Hippocampal formation (tissue), 2 donors: Measurements from ENCODE around the gene SYCN.

Experiments used
- DNase-seq, 2 donors: peaks; one replicate each; lab custom pipeline; 2025; lab: John Stamatoyannopoulos, UW

Gene SYCN

DNA sequence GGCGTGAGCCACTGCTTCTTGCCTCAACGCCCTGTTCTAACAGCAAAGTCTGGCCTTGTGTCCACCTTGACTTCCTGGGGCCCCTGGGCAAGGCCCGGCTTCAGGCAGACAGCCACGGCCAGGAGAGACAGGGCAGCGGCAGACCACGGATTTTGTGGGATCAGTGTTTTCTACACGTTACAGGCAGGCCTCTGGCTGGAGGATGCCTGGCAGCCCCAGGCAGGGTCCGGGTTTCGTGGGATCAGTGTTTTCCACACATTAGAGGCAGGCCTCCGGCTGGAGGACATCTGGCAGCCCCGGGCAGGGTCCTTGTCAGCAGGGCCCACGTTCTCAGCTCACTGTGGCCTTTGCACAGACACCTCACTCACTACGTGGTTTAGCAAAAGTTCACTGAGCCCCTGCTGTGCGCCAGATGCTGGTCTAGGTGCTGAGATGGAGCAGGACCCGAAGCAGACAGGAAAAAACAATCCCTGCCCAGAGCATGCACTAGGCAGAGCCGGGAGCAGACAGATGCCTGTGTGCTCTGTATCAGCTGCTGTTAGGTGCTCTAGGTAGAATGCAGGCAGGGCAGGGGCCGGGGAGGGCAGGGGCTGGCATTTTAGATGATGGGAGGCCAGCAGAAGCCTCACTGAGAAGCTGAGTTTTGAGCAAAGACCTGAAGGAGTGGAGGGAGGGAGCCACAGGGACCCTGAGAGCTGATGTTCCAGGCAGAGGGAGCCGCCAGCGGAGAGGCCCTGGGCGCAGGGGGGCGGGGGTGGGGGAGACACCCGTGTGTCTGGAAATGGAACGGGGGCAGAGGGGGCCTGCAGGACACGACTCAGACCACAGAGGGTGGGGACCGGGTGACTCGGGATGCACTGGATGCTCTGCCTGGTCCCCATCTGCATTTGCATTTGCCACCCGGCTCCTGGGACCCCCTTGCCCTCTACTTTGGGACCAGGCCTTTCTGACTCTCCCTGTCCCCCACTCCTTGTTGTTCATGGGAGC, 32.3 kb downstream of the SYCN start:
- no peak for DNase-seq

DNA sequence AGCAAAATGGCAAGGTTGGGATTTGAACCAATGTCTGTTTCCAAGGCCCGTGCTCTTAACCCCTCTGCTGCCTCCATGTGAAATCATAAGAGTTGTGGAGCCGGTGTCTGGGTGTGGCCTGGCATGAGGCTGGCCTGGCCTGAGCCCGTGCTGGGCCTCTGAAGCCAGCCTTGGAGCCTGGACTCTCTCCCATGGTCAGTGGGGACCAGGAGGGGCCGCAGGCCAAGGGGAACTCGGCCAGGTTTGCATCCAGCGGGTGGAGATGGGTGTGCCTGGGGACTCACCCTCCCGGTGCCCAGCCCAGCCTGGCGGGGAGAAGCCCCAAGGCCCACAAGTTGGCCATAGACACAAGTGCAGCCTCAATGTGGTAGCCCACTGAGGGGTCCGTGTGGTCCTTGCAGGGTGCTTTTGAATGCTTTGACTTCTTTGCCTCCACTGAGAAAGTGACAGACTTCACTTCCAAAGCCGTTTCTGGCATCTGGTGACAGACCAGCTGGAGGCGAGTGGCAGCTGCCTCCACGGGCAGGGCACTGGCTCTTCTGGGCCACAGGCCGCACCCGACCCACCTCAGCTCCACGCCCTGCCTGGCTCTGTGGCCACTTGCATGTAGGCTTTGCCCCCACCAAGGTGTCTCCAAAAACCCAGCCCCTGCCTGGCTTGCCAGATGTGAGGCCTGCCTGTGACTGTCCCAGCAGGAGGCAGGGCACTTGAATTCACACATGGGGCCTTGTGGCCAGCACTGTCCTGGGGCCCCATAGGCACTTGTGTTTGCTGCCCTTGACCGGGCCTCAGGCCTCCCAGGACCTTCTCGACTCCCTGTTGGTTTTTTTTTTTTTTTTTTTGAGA, 33.5 kb downstream of the SYCN start:
- no peak for DNase-seq

DNA sequence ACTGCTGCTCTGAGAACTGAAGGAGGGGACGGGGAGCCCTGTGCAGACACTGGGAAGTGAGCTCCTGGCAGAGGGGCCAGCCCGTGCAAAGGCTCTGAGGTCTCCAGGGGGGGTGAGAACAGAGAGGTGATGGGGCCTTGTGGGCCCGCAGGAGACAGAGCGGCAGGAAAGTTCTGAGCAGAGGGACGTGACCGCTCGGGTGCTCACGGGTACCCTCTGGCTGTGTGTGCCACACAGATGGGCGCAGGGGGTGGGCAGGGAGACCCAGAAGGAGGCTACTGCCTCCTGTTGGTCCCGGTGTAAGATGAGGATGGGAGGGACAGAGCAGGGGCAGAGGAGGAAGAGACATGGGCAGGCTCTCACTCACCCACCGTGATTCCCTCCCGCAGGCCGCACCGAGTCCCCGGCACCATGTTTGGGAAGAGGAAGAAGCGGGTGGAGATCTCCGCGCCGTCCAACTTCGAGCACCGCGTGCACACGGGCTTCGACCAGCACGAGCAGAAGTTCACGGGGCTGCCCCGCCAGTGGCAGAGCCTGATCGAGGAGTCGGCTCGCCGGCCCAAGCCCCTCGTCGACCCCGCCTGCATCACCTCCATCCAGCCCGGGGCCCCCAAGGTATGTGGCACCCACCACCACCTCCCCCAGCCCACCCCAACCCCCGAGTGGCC, 34.8 kb downstream of the SYCN start:
- no peak for DNase-seq

DNA sequence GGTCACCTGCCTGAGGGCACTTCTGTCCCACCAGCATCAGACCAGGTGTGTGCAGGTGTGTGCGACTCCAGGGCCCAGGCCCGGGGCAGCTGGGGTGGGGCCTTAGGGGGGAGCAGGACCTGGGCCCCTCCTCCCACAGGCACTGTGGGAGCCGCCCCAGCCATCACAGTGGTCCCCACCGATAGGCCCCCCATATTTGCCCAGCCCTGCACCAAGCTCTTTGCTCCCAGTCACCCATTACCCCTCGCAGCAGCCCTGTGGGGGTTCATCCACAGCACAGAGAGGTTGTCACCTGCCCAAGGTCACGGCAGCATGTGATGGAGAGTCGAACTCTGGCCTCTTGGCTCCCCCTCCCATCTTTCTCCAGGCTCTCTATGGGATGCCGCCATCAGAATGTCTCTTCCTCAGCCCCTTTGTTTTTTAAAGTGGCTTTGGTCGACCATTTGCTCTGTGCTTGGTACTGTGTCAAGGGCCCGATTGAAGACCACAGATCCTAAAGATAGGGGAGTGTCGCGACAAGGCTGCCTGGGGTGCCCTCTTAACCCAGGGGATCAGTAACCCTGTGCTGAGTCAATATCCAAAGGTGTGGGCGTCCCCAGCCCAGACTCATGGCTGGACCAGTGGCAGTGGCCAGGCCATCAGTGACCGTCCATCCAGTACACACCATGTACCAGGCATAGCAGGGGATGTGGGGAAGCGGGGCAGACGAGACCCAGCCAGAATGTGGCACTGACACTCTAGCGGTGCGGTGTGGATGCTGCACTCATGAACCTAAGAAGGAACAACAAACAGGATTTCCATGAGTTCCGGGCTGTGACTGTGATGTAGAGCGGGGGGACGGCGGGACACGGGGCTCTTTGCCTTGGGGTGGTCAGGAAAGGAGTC, 35.6 kb downstream of the SYCN start:
- DNase-seq: no peak

DNA sequence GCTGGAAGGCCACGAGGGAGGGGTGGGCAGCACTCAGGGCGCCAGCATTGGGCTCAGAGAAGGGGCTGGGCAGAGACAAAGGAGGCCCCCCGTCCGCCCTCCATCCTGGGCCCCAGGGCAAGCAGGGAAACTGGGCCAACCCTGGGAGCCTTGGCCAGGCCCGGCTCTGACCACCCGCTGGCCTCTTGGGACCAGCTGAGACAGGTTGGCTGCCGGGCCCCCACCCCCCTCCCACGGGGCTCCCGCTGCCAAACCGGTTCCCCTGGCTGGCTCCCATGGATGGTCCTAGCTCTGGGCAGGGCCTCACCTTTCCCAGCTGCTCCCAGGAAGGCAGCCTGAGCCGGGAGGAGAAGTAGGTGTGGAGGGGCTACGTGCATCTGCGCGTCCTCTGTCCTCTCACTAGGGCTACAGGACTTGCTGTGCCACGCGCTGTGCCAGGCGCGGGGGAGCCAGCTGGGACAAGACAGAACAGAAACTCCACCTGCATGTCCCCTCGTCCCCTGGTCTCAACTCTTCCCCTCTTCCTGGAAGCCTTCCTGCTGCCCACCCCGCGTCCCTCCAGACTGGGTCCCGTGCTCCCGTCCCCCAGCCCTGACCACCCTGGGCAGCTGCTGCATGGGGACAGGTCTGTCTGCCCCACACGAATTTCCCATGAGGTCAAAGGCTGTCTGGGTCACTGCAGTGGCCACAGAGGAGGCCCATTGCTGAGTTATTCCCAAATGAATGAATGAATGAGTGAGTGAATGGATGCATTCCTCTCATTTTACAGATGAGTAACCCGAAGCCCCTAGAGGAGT, 36.4 kb downstream of the SYCN start:
- no peak for DNase-seq

DNA sequence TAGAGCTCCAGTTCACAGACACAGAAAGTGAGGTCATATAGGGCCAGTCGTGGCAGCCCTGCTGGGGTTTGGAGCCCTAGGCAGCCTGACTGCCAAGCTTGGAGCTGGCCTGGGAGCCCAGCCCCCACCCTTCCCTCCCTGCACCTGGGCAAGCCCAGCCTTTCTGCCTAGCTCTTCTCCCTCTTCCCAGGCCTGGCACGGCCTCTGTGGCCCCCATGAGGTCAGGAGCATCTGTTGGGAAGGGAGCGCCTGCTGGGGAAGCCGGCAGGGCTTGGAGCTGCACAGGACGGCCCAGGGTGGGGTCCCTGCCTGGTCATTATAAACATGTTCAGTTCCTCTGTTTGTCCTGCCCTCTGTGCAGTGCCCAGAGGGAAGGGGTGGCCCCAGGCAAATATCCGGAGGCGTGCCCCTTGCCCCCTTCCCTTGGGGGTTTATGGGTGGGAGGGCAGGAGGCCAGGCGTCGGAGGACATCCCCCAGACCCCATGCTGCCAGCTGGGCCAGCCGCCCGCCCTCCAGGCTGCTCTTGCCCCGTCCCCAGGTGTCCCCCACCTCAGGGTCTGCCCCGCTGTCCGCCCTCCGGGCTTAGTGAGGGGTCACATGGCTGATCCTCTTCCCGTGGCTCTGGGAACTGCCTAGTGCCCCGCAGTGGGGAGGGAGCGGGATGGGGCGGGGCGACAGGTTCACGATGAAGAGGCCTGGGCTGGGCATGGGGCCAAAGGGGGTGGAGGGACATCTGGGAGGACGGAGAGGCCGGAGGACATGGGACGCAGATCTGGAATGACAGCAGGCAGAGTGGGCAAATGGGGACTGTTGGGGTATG, 37.3 kb downstream of the SYCN start:
- no peak for DNase-seq

DNA sequence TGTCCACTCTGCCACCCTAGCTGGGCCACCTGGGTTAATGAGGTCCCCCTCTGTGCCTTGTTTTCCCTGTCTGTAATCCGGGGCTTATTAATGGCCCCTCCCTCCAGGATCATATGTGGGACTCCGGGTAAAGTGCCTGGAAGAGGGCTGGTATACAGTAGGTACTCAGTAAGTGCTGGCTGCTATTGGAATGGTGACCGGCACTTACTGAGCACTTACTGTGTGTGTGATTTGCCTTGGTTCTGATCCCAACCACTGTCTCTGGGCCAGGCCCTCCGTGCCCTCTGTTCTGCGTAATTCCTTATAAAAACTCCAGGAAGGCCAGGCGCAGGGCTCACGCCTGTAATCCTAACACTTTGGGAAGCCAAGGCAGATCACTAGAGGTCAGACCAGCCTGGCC, 38.2 kb downstream of the SYCN start:
- no peak for DNase-seq

DNA sequence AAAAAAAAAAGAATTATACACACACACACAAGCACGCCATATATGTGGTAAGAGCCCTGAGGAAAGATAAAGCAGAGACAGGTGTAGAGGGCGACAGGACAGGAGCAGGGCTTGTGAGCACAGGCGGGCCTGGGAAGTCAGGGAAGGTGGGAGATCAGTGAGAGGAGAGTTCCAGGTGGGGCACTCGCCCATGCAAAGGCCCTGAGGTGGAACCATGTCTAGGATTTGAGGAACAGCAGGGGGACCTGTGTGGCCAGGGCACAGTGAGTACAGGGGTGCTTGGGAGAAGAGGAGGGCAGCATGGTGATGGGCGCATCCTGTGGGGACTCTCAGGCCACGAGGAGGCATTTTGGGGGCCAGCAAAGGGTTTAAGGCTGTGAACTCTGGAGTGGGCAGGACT, 39.8 kb downstream of the SYCN start:
- no peak for DNase-seq

DNA sequence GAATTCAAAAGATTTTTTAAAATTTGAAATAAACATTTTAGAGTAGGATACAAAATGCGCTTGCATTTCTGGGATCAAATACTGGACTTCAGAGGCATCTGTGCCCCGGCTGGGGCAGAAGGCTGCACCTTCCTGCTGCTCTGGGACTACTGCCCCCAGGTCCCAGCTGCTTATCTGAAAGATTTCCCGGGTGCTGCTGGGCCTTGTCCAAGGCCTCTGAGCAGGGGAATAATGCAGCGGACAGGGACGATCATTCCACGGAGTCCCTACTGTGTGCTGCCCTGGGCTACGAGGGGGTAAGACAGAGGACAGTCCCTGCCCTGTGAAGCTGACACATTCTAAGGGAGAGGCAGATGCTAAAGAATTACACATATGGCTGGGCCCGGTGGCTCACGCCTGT, 40.4 kb downstream of the SYCN start:
- no peak for DNase-seq

DNA sequence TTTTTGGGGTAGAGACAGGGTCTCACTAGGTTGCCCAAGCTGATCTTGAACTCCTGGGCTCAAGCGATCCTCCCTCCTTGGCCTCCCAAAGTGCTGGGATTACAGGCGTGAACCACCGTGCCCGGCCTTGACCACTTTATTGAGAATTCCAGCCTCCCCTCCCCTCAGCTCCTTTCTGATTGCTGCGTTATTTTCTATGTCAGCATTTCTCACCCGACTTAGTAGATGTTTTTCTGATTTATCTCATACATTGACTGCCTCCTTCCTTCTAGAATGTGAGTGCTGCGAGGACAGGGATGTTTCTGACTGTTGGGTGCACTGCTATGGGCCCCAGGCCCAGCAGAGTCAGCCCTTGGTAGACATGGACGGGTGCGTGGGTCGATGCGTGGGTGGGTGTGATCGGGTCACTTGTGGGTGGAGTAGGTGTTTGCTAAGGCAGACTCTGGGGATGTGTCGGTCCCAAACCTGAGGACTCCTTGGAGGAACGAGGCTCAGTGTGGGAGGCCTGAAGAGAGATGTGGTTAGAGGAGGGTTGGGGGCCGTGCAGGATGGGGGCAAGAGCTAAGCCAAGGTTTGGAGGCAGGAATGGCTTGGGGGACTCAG, 41.5 kb downstream of the SYCN start:
- no peak for DNase-seq

DNA sequence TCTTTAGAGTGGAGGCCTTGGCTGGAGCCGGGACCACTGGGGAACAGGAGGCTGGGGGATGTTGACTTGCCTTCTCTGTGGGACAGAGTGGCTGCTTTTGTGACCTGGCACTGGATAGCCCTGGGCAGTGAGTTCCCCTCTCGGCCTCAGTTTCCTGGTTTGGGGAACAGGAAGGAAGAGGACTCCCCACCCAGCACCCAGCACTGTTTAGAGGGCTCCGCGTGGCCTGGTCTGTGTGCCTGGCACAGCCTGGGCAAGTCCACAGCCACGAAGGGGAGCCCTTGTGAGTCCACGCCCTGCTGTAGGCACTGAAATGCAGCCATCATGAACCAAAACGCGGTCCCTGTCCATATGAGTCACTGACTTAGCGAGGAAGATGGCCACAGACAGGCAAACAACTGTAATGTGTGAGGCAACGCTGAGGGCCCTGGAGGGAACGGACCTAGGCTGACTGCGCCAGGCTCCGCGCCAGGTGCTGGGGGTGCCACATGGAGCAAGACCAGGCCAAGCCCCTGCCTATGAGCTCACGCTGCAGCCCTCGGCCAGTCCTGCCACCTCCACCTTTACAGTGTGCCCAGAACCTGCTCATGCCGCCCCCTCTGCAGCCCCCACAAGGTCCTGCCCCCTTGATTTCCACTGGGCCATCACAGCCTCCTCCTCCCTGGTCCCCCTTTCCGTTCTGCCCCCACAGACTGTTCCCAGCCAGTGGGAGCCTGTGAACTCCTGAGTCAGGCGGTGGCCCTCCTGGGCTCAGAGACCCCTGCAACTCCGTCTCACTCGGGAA, 43.0 kb downstream of the SYCN start:
- no peak for DNase-seq

DNA sequence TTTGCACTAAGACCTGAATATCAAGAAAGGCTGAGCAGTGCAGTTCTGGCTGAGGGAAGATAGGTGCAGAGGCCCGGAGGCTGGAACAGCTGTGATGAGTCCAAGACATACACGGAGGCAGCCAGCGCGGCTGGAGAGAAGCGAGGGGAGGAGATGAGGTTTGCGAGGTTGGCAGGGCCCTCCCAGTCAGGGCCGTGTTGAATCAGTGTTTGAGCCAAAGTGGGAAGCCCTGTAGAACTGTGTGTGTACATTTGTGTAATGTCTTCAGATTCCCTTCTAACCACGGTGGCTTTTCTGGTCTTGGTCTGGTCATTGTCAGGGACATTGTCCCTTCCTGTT, 43.6 kb downstream of the SYCN start:
- DNase-seq: no peak

DNA sequence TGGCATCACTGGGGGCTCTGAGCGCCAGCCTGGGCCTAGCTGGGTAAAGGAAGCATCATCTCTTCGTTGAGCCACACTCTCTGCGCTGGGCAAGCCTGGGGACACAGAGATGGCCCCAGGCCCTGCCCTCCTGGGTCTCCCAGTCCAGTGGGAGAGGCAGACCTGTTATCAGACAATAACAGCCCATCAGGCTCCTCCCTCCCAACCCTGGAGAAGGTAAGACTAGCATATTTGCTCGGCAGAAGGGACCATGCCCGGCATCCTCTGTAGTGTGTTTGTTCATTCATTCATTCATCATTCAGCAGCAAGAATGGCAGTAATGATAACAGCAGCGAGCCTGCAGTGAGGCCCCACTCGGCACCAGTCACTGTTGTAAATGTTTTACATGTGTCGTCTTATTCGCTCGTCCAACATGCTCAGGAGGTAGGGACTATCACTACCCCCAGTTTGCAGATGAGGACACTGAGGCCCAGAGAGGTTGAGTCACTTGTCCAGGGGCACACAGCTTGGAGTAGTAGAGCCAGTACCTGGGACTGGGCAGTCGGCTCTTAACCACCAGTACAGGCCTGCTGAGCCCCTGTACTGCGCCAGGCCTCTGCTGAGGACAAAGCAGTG, 45.3 kb downstream of the SYCN start:
- no peak for DNase-seq

DNA sequence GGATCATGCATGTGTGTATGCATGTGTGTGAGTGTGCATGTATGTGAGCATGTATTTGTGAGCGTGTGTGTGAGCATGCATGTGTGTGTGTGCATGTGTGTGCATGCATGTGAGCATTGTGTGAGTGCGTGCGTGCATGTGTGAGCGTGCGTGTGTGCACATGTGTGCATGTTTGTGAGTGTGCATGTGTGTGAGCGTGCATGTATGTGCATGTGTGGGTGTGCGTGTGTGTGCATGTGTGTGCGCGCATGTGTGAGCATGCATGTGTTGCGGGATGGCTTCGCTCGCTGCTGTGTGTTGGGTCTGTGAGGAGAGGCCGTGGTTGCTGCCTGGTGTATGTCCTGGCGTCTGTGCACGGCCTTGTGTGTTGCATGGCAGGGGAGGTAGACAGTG, 46.1 kb downstream of the SYCN start:
- DNase-seq: no peak

DNA sequence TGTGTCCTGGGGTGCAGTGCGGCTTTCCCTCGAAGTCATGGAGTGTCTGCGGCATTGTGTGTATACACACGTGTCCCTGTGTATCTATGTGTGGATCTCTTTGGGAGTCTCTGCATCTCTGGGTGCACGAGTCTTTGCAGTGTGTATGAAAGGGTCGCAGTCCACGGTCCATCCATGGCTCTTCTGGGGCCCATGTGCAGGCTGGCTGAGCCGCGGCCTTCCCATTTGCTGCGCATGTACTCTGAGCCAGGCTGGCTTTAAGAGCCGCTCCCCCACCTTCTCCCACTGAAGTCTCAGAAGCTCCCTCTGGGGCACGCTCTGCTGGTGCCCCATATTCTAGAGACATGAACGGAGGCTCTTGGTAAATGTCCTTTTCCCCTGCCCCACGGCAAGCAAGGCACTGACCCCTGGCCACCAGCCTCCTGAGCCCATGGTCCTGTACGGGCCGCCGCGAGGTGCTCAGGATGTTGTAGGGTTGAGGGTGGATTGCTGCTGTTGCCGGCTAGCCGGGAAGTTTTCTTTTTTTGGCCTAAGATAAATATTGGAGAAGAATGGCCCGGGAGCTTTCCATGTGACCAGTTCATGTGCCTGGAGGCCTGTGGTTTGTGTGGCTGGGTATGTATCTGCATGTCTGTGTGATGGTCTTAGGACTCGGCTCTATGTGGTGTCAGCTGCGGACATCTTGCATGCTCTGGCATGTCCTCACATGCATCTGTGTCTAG, 46.6 kb downstream of the SYCN start:
- no peak for DNase-seq

DNA sequence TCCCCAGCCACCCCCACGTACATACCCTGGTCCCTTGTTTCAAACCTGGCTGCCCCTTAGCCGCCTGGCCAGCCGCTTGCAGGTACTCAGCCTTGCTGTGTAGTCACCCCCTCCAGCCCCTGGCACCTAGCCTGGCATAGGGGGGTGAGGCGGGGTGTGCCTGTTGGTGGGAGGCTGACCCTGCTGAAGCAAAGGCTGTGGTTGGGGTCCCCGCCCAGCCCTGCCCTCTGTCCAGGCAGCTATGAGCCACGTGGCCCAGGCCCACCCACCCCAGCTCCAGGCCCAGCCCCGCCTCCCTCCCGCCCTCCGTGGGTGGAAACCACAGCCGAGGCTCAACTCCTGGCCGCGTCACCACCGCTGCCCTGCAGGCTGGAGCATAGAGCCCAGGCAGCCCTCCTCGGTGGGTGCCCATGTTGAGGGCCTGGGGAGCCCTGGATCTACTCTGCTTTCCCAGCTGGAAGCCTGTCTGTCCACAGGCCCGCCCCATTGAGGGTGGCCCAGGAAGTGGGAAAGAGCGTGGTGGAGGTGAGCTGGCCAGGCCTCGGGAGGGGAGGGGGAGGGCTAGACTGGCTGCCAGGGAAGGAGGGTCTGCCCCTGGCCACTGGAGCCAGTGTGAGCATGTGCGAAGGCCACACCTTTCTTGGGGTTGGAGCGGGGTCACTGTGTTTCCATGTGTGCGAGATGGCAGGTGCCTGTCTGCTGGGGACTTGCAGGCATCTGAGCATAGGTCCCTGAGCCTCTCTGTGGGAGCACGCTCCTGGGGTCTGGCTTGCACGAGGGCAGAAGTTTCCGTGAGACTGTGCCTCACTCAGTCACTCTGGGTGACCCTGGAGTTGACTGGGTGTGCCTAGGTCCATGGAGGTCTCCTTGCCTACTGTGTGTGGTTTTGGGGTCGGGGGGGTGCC, 47.5 kb downstream of the SYCN start:
- DNase-seq: no peak
